Adrenal gland (tissue), 12 donors: ENCODE measurements around the gene SMPD3. TPM values are rescaled to one million over a fixed set of nuclear protein-coding genes. Genes with fewer than 3 reads are reported as not detected.

Experiments
- DNase-seq, 7 donors: peaks; one replicate each; pipeline ENCODE4 v3.0.0-alpha.2; 2019 to 2020
- H3K27ac ChIP-seq, 5 donors: fragments of 200-600 bp; sonication (generic) in 4 of 5; 1 replicate in 3 of 5; 2 replicates in 2 of 5; pipeline versions ENCODE4 v1.5.1 to v1.8.0; 2016 to 2020; ENCODE audit warnings: mild to moderate bottlenecking in 1 of 5
- H3K27me3 ChIP-seq: fragments of 200-600 bp; 2 replicates; pipeline ENCODE4 v1.8.0; 2021
- H3K36me3 ChIP-seq, 2 donors: fragments of 200-600 bp; replicated peaks in 1 of 2; 1 replicate in 1 of 2; 2 replicates in 1 of 2; pipeline versions ENCODE4 v1.5.1 to v1.8.0; 2018 to 2022
- H3K4me1 ChIP-seq, 2 donors: fragments of 200-600 bp; replicated peaks in 1 of 2; 1 replicate in 1 of 2; 2 replicates in 1 of 2; pipeline versions ENCODE4 v1.5.1 to v1.8.0; 2018 to 2021
- H3K4me3 ChIP-seq, 4 donors: fragments of 200-600 bp; sonication (generic) in 3 of 4; one replicate each; pipeline ENCODE4 v1.5.1; 2016 to 2018
- H3K9me3 ChIP-seq, 3 donors: fragments of 200-600 bp; sonication (generic) in 1 of 3; replicated peaks in 1 of 3; 1 replicate in 2 of 3; 2 replicates in 1 of 3; pipeline versions ENCODE4 v1.5.1 to v1.8.0; 2016 to 2021
- CTCF ChIP-seq, 6 experiments: fragments of 450-650 bp in 4 of 6; fragments of 200-600 bp in 2 of 6; sonication (generic) in 1 of 6; IDR thresholded peaks; 1 replicate in 5 of 6; 2 replicates in 1 of 6; pipeline versions ENCODE4 v1.5.1 to v1.8.0; 2016 to 2021; ENCODE audit warnings: antibody characterized with exemption in 6 of 6, mild to moderate bottlenecking in 2 of 6, moderate library complexity in 1 of 6
- POLR2A ChIP-seq, 2 donors: fragments of 450-650 bp; IDR thresholded peaks; one replicate each; pipeline ENCODE4 v1.6.1; 2017; ENCODE audit warnings: antibody characterized with exemption in 2 of 2, mild to moderate bottlenecking in 2 of 2, moderate library complexity in 1 of 2
- WGBS, 4 donors: extraction: QIAGEN DNeasy Blood & Tissue Kit in 2 of 4; methylation state at CpG; one replicate each; pipeline versions ENCODE4 v1.1.5 to v1.1.7; 2013 to 2017; 5-methylcytosine and 5-hydroxymethylcytosine counted together
- intact Hi-C, 2 donors: fragments of 100-400 bp; cut with DNase I; formaldehyde crosslinking; loops; one replicate each; pipeline versions ENCODE4 v1.14.1 to v1.15.0; 2022 to 2023
- polyA plus RNA-seq, 3 donors: library from polyadenylated mRNA; stranded (reverse); fragments of 200-250 nt in 2 of 3; fragments of 350-450 nt in 1 of 3; fragmentation: Illumina TruSeq in 1 of 3; extraction: RNeasy Lipid Tissue Mini Kit (QIAGEN cat#74804) in 1 of 3; gene quantifications; one replicate each; pipeline ENCODE4 v1.2.3, GENCODE V29; 2013 to 2014
- total RNA-seq, 9 donors: library from RNA; depleted of rRNA in 4 of 9; stranded (reverse); fragments of >200 nt in 4 of 9; fragments of 120-200 nt in 1 of 9; fragmentation: NEBNext Ultra II Directional in 1 of 9; extraction: Animal tissue kit (Norgen Biotek cat#: 25700) in 1 of 9; gene quantifications; one replicate each; pipeline versions ENCODE4 v1.1.0 to v1.2.4, GENCODE V29; 2013 to 2023
- donor health status: healthy with polysubstance abuse.
- donor health status: Bipolar disorder and iron deficiency.
- donor health status: DM: yes; HTN: yes; CAD: no.
- donor health status: DM: no; HTN: no; CAD: no.
- donor health status: DM: no; HTN: no; CAD: no.
- donor health status: DM: yes; HTN: yes; CAD: no.

Gene SMPD3
- total and polyA plus RNA-seq, 12 donors: 0.32 to 7.8 (median 1.2) TPM; not detected in 2

GRCh38 chr16:68470461-68471150 is 22.3 kb upstream of the SMPD3 start:
- peak overlapping the region in 3 of 5 donors; percentile 24 to 82 (median 55) for H3K27ac ChIP-seq

GRCh38 chr16:68469796-68470460 is 21.6 kb upstream of the SMPD3 start:
- Histone ChIP-seq H3K27me3 (no peaks in the 10 kb centered on the region), H3K36me3 (no peaks in the 10 kb centered on the region), H3K4me3 (no peak overlapping the region), H3K9me3 (no peaks in the 10 kb centered on the region), H3K4me1 (peaks cover 0 to 27% of the 10 kb centered on the region in 2 donors), H3K27ac (peak overlapping the region in 3 of 5 donors; percentile 24 to 82 (median 55))
- no peak for DNase-seq
- no peak for TF ChIP-seq CTCF (IDR thresholded peaks at IDR 0.05)
- no peak for TF ChIP-seq POLR2A (IDR thresholded peaks at IDR 0.05)
- intact Hi-C loops: no loop called here
- 29 to 37% (median 33%) methylated on average over 11 of the region's 11 CpGs for WGBS, 4 donors

More at GRCh38 chr16:68470461-68471150, 22.3 kb upstream of the SMPD3 start:
- DNase-seq: peak in 6 of 7 donors; percentile 38 to 66 (median 46)
- Histone ChIP-seq H3K4me1 (peaks cover 0 to 27% of the 10 kb centered on the region in 2 donors), H3K9me3 (no peaks in the 10 kb centered on the region), H3K36me3 (no peaks in the 10 kb centered on the region), H3K4me3 (no peak overlapping the region), H3K27me3 (no peaks in the 10 kb centered on the region)
- intact Hi-C loops: no loop called here
- WGBS, 4 donors: 45 to 69% (median 56%) methylated on average over 6 to 11 of the region's 11 CpGs
- no peak for TF ChIP-seq POLR2A (IDR thresholded peaks at IDR 0.05)
- TF ChIP-seq CTCF (IDR thresholded peaks at IDR 0.05): no peak

GRCh38 chr16:68468842-68469241 is 20.5 kb upstream of the SMPD3 start:
- no peaks in the 10 kb centered on the region for H3K36me3 ChIP-seq
- no peak overlapping the region for H3K27ac ChIP-seq
- WGBS, 4 donors: 74 to 86% (median 79%) methylated on average over 4 of the region's 4 CpGs
- no peaks in the 10 kb centered on the region for H3K9me3 ChIP-seq
- peaks cover 0 to 27% of the 10 kb centered on the region in 2 donors for H3K4me1 ChIP-seq
- DNase-seq: no peak
- TF ChIP-seq CTCF (IDR thresholded peaks at IDR 0.05) (no peak), POLR2A (IDR thresholded peaks at IDR 0.05) (no peak)
- H3K4me3 ChIP-seq: no peak overlapping the region
- H3K27me3 ChIP-seq: no peaks in the 10 kb centered on the region
- intact Hi-C loops: no loop called here

- H3K4me3 ChIP-seq: no peak overlapping the region
Observed at GRCh38 chr16:68466174-68466573, 17.9 kb upstream of the SMPD3 start.

More at GRCh38 chr16:68466174-68466573, 17.9 kb upstream of the SMPD3 start:
- no peak for DNase-seq
- 32 to 47% (median 43%) methylated on average over 4 of the region's 4 CpGs for WGBS, 4 donors
- no peaks in the 10 kb centered on the region for H3K27me3 ChIP-seq
- H3K36me3 ChIP-seq: no peaks in the 10 kb centered on the region
- intact Hi-C loops: no loop called here
- peaks cover 0 to 26% of the 10 kb centered on the region in 2 donors for H3K4me1 ChIP-seq
- TF ChIP-seq POLR2A (IDR thresholded peaks at IDR 0.05): no peak
- no peak for TF ChIP-seq CTCF (IDR thresholded peaks at IDR 0.05)
- no peaks in the 10 kb centered on the region for H3K9me3 ChIP-seq
- H3K27ac ChIP-seq: no peak overlapping the region
